ENCODE measurements around the gene BBIP1. TPM values are rescaled to one million over a fixed set of nuclear protein-coding genes. Genes with fewer than 3 reads are reported as not detected.

Gene BBIP1
- polyA plus RNA-seq, 3 donors = 16.2 to 41.1 (median 26.6) TPM

DNA sequence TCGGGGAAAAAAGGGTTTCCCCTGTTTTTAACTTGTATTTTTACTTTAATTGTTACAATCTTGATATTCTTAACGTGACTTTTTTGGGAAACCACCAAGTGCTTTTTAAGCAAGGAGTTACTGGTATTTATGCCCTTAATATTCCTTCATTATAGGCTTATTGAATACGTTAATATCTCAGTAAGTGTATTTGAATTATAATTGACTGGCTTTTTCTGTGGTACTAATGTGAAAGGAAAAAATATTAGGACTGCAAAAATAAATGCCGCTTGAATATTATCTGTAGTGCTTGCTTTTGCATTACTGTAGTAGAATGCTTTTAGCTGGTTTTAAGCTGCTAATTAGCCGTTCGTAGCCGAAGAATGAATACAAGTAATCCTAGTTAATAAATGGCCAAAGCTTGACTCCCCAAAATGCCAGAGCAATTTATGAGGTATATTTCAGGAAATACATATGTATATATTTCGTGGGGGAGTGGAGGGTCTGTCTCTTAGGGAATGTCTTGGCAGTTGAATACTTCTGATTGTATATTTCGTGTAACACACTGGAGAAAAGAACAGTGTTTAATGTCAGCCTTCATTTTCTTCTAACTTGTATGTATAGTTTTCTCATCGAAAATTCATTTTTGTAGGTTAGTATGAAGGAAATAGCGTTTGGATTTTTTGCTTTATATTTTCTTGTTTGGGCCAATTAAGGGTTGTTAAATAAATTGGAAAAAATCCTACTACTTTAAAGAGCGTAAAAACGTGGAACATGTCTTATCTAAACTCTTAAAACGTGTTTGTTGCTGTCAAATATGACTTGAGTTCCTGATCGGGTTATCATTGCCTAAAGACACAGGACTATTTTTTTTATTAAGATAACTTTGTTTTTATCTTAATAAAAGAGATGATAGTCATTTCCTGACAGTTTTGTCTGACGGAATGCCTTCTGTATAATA, 45.7 kb downstream of the BBIP1 start:
- WGBS (ENCODE audit: insufficient coverage) = 0% methylated on average over 3 of the region's 16 CpGs
- Histone ChIP-seq H3K4me2 (replicated peaks; ENCODE audit: extremely low read depth, low read length, poor library complexity, severe bottlenecking) (peak overlapping the region; percentile 88), H4K20me1 (ENCODE audit: insufficient read depth, low read length) (peaks cover 44% of the 10 kb centered on the region), H3K79me2 (ENCODE audit: insufficient read depth, low read length) (peaks cover 75% of the 10 kb centered on the region), H3K4me3 (replicated peaks in 1 of 3; ENCODE audit: low read depth in 2 of 3, low read length in 3 of 3) (peak overlapping the region; percentile 88 to 95 (median 89)), H3K9me3 (replicated peaks in 1 of 2; ENCODE audit: control insufficient read depth in 1 of 2, insufficient read depth in 1 of 2, low read length in 2 of 2) (no peaks in the 10 kb centered on the region), H3K27ac (ENCODE audit: low read depth in 1 of 2, low read length in 2 of 2) (peak overlapping the region; percentile 88 to 92), H3K27me3 (ENCODE audit: control insufficient read depth in 2 of 2, insufficient read depth in 2 of 2, low read length in 2 of 2) (no peaks in the 10 kb centered on the region), H2AFZ (ENCODE audit: insufficient read depth, low read depth, low read length, poor library complexity, severe bottlenecking) (no peak overlapping the region), H3K36me3 (replicated peaks in 1 of 2; ENCODE audit: control insufficient read depth in 1 of 2, insufficient read depth in 2 of 2, low read length in 2 of 2) (peaks cover 22 to 24% of the 10 kb centered on the region in 2 donors), H3K9ac (ENCODE audit: insufficient read depth, low read length, poor library complexity, severe bottlenecking) (peak overlapping the region; percentile 93), H3K4me1 (ENCODE audit: control insufficient read depth in 1 of 2, insufficient read depth in 2 of 2, low read length in 2 of 2) (peaks cover 25 to 45% of the 10 kb centered on the region in 2 donors)
- intact Hi-C loops (cut with micrococcal nuclease) = loop anchor here (1.0 to 10.0 kb wide), 5 partner anchors 11 to 68 kb away; partner anchors contain the start of genes BBIP1 (in 1 of the 2) and SHOC2 (in 1 of the 2)
- peaks cover 0 to 2% (median 0%) of the 10 kb centered on the region in 3 donors for H3K27me3 Mint-ChIP-seq (ENCODE audit: low read depth in 3 of 3)
- H3K9me3 Mint-ChIP-seq = no peaks in the 10 kb centered on the region
- peak overlapping the region; percentile 87 to 95 (median 93) for H3K27ac Mint-ChIP-seq
- DNase-seq = no peak
- peaks cover 9 to 18% of the 10 kb centered on the region in 2 donors for H3K36me3 Mint-ChIP-seq
- peak overlapping the region; percentile 88 to 91 for H3K4me3 Mint-ChIP-seq
- TF ChIP-seq, protein P1, sequence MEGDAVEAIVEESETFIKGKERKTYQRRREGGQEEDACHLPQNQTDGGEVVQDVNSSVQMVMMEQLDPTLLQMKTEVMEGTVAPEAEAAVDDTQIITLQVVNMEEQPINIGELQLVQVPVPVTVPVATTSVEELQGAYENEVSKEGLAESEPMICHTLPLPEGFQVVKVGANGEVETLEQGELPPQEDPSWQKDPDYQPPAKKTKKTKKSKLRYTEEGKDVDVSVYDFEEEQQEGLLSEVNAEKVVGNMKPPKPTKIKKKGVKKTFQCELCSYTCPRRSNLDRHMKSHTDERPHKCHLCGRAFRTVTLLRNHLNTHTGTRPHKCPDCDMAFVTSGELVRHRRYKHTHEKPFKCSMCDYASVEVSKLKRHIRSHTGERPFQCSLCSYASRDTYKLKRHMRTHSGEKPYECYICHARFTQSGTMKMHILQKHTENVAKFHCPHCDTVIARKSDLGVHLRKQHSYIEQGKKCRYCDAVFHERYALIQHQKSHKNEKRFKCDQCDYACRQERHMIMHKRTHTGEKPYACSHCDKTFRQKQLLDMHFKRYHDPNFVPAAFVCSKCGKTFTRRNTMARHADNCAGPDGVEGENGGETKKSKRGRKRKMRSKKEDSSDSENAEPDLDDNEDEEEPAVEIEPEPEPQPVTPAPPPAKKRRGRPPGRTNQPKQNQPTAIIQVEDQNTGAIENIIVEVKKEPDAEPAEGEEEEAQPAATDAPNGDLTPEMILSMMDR (IDR thresholded peaks at IDR 0.05) = no peak
- H3K4me1 Mint-ChIP-seq = peaks cover 47% of the 10 kb centered on the region

DNA sequence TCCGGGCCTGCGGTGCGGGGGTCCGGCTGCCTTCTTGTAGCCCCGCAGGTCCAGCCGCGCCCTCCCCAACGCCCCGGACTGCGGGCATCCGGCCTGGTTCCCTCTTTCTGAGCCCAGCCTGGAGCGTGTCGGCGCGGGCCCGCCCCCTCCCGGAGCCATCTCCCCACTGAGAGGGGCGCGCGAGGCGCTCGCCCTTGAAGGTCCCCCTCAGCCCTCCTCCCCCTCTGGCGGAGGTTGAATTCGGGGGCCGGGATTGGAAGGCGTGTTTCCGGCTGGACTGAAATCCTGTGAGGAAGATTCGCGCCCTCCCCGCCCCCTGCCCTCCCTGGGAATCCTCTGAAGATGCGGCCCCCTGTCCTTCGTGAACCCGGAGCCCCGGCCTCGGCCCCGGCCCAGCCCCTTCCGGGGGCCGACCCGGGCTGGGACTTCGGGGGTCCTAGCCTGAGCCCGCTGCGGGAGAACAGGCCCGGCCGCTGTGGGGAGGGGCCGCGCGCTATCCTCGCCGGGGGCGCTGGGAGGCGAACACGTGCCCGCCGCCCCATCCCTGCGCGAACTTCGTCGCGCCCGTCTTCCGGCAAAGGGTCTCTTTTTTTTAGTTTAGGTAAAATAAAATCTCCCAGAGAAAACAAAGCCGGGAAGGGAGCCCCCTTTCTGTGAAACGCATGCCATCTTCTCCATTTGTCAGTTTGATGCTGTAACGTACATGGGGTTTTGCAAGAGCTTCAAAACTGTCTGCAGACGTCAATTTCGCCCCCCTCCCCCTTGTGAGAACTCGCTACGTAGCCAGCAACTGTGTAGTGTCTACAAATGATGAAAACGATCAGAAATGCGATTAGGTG, 46.6 kb downstream of the BBIP1 start:
- H3K4me1 Mint-ChIP-seq = peaks cover 56% of the 10 kb centered on the region
- peaks cover 34 to 54% of the 10 kb centered on the region in 2 donors for H3K4me1 ChIP-seq (ENCODE audit: control insufficient read depth in 1 of 2, insufficient read depth in 2 of 2, low read length in 2 of 2)
- peak overlapping the region; percentile 88 to 91 for H3K4me3 Mint-ChIP-seq
- H3K79me2 ChIP-seq (ENCODE audit: insufficient read depth, low read length) = peaks cover 66% of the 10 kb centered on the region
- H3K9me3 Mint-ChIP-seq = no peaks in the 10 kb centered on the region
- intact Hi-C loops (cut with micrococcal nuclease) = loop anchor here (1.0 to 10.0 kb wide), 5 partner anchors 10 to 68 kb away; partner anchors contain the start of genes BBIP1 (in 1 of the 2) and SHOC2 (in 1 of the 2)
- WGBS (ENCODE audit: insufficient coverage) = under 1% methylated on average over 44 of the region's 70 CpGs
- H3K27me3 ChIP-seq (ENCODE audit: control insufficient read depth in 2 of 2, insufficient read depth in 2 of 2, low read length in 2 of 2) = no peaks in the 10 kb centered on the region
- peak overlapping the region; percentile 24 for H2AFZ ChIP-seq (ENCODE audit: insufficient read depth, low read depth, low read length, poor library complexity, severe bottlenecking)
- H3K27ac Mint-ChIP-seq = peak overlapping the region; percentile 87 to 96 (median 93)
- TF ChIP-seq, protein P1 (IDR thresholded peaks at IDR 0.05) = peak; percentile 46
- peaks cover 36% of the 10 kb centered on the region for H4K20me1 ChIP-seq (ENCODE audit: insufficient read depth, low read length)
- peak overlapping the region; percentile 88 to 92 for H3K27ac ChIP-seq (ENCODE audit: low read depth in 1 of 2, low read length in 2 of 2)
- no peaks in the 10 kb centered on the region for H3K9me3 ChIP-seq (replicated peaks in 1 of 2; ENCODE audit: control insufficient read depth in 1 of 2, insufficient read depth in 1 of 2, low read length in 2 of 2)
- H3K4me3 ChIP-seq (replicated peaks in 1 of 3; ENCODE audit: low read depth in 2 of 3, low read length in 3 of 3) = peak overlapping the region; percentile 88 to 95 (median 89)
- peak overlapping the region; percentile 88 for H3K4me2 ChIP-seq (replicated peaks; ENCODE audit: extremely low read depth, low read length, poor library complexity, severe bottlenecking)
- peaks cover 0 to 10% of the 10 kb centered on the region in 2 donors for H3K36me3 Mint-ChIP-seq
- peak overlapping the region; percentile 93 for H3K9ac ChIP-seq (ENCODE audit: insufficient read depth, low read length, poor library complexity, severe bottlenecking)
- peak; percentile 78 to 86 (median 85) for DNase-seq
- peaks cover 0 to 2% (median 0%) of the 10 kb centered on the region in 3 donors for H3K27me3 Mint-ChIP-seq (ENCODE audit: low read depth in 3 of 3)
- peaks cover 13 to 15% of the 10 kb centered on the region in 2 donors for H3K36me3 ChIP-seq (replicated peaks in 1 of 2; ENCODE audit: control insufficient read depth in 1 of 2, insufficient read depth in 2 of 2, low read length in 2 of 2)

All from CD14-positive monocyte (primary cell).